GM10248 (cell line): ENCODE data around the gene TANC1.

Experiments
- CTCF ChIA-PET: fragments of 300-600 bp; sonication (Branson Sonifier 250); formaldehyde crosslinking; extraction: SDS; loops from one replicate; lab custom pipeline; 2021; ENCODE audit warnings: antibody characterized with exemption; lab: Yijun Ruan, JAX
- POLR2A ChIA-PET: fragments of 350-650 bp; sonication (Branson Sonifier 250); formaldehyde crosslinking; extraction: SDS; loops from one replicate; lab custom pipeline; 2020; ENCODE audit warnings: antibody characterized with exemption; lab: Yijun Ruan, JAX
- DNase-seq: peaks from one replicate; pipeline ENCODE4 v3.0.0; 2012; ENCODE audit errors: extremely low spot score
- CTCF ChIP-seq: IDR thresholded peaks from 2 replicates; pipeline ENCODE4 v1.5.1; 2012; ENCODE audit warnings: mild to moderate bottlenecking, low read depth; ENCODE audit errors: extremely low read depth, missing control alignments, control extremely low read depth

TANC1 gene

GRCh38 chr2:159101755-159102489, 133.5 kb downstream of the TANC1 start:
- ChIA-PET POLR2A (no interaction called here), CTCF (no interaction called here)
- no peak for DNase-seq
- TF ChIP-seq CTCF = no peak

GRCh38 chr2:159103411-159103810, 135.0 kb downstream of the TANC1 start:
- no peak for TF ChIP-seq CTCF
- CTCF ChIA-PET = interaction anchor here (1.6 kb wide), 1 partner anchor 15 kb away, joined by 7 read pairs; no protein-coding TSS in a partner anchor
- POLR2A ChIA-PET = no interaction called here
- DNase-seq = no peak

GRCh38 chr2:159106109-159106508, 137.7 kb downstream of the TANC1 start:
- CTCF ChIA-PET = interaction anchor here (1.2 to 1.8 kb wide), 2 partner anchors 13 to 14 kb away, joined by 3 to 6 read pairs; no protein-coding TSS in a partner anchor
- TF ChIP-seq CTCF = no peak
- POLR2A ChIA-PET = no interaction called here
- DNase-seq = no peak

GRCh38 chr2:159108181-159108893, 139.9 kb downstream of the TANC1 start:
- ChIA-PET POLR2A (no interaction called here), CTCF (interaction anchor here (2.7 kb wide), 1 partner anchor 10 kb away, joined by 11 read pairs; no protein-coding TSS in a partner anchor)
- DNase-seq = no peak
- no peak for TF ChIP-seq CTCF

GRCh38 chr2:159109517-159109916, 141.1 kb downstream of the TANC1 start:
- TF ChIP-seq CTCF = no peak
- CTCF ChIA-PET = interaction anchor here (2.7 kb wide), 1 partner anchor 9 kb away, joined by 11 read pairs; no protein-coding TSS in a partner anchor
- POLR2A ChIA-PET = no interaction called here
- no peak for DNase-seq

- ChIA-PET POLR2A (no interaction called here), CTCF (interaction anchor here (1.4 kb wide), 1 partner anchor 8 kb away, joined by 4 read pairs; no protein-coding TSS in a partner anchor)
- no peak for DNase-seq
- no peak for TF ChIP-seq CTCF
Observed at GRCh38 chr2:159110784-159111183, 142.3 kb downstream of the TANC1 start.
